ENCODE results near the gene ZNF438.

Gene ZNF438

GRCh38 chr10:30840395-30841050, 191.1 kb downstream of the ZNF438 start:
- DNase-seq, result no peak

DNA sequence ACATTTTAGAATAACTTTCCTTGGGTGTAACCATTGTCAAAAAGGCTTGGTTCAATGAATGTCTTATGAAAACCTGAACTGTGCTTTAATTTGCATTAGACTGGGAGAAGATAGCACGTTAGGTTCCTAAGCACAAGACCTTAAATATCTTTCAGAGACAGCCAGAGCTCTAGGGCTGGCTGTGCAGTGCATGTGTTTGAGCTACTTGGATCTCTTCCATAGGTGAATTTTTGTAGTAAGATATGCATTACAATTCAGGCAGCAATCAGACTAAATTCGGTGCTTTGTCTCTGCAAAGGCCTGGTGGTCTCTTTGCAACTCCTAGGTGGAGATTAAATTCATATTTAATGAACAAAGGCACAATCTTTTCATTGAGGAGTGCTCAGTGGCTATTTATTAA, 192.0 kb downstream of the ZNF438 start:
- no peak for DNase-seq

DNA sequence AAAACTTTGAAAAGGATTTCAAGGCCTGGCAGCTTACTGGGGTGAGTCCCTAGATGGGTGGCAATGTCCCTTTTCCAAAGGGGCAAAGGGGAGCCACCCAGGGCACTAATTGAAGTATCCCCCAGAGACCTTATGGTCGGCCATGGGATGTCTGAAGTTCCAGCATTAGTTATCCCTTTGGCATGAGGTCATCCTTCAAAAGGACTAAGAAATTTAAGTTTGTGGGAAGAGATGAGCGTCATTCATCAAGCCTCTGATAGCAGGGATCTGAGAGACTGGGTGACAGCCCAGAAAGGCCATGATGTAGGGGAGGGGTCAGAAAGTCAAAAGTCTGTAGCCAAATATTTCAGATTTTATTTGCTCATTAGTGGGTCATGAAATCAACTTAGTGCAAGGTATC, 195.3 kb downstream of the ZNF438 start:
- DNase-seq, result no peak

DNA sequence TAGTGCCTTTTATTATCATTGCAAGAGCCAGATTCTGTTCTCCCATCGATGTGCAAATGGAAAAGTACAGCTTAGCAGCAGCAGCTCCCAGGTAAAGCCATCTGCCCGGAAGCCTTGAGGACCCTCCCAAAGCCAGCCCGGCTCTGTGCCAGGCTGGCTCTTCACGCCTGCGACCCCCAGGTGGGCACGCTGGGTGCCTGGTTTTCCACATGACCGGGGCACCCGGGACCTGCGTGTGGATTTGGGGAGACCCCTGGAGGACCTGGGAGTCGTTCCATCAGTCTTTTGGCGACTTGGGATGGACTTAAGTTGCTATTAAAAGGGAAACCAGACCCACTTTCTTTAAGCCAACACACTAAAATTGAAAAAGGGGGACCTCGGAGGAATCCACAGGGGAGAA, 196.5 kb downstream of the ZNF438 start:
- no peak for DNase-seq

DNA sequence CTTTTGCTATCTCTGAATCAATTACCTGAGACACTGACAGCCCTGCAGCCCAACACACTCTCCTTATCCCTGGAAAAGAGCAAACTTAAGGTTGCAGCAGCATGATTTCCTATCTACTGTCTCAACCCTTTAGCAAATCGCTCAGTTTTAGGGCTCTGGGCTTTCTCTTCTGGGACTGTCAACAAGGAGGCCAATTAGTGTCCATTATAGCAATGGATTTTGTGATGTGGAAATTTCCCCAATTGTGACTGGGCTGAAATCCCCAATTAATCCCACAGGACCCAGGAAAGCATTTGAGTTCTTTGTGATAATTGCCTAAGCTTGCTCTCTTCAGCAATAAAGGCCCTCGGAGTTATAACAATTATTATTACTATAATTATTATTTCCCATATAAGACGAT, 197.0 kb downstream of the ZNF438 start:
- DNase-seq, result no peak

GRCh38 chr10:30834153-30834552, 197.5 kb downstream of the ZNF438 start:
- no peak for DNase-seq

GRCh38 chr10:30833628-30833970, 198.1 kb downstream of the ZNF438 start:
- no peak for DNase-seq

DNA sequence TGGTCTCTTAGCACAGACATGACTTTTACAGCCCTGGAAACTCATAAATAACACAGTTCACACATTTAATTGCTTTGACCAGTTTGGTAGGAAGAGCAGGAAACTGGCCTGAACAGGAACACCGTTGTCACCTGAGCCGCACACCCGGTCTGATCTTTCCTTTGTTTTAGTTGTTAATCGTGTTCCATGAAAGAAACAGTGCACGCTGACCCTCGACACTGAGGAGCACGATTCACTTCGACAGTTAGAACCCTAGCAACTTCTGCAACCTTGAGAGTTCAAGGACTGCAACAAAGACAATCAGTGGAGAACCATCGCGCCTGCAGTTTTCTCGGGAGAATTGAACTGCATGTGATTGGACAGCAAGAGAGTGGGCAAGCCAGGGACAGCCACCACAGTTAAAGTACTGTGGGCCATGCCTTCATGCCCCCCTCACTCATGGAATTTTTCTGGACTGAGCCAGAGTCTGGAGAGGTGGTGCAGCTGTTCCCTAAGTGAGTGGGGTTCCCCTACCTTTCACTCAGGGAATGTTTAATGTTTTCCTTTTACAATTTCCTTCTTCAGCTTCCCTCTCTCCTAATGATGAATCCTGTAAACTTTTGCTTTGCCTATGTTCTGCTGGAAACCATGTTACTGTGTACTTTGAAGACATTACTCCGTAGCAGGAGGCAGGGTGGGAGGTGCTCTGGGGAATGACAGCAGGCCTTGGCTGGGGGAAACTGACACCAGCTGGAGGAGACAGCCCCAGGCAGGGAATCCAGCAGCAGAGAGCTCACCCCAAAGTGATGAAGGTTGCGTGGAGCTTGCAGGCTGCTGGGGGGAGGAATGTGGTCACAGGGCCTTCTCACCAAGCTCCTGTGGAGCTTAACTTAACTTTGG, 198.7 kb downstream of the ZNF438 start:
- DNase-seq, result no peak

GRCh38 chr10:30832001-30832748, 199.5 kb downstream of the ZNF438 start:
- no peak for DNase-seq

GRCh38 chr10:30831426-30831825, 200.2 kb downstream of the ZNF438 start:
- DNase-seq, result no peak

DNA sequence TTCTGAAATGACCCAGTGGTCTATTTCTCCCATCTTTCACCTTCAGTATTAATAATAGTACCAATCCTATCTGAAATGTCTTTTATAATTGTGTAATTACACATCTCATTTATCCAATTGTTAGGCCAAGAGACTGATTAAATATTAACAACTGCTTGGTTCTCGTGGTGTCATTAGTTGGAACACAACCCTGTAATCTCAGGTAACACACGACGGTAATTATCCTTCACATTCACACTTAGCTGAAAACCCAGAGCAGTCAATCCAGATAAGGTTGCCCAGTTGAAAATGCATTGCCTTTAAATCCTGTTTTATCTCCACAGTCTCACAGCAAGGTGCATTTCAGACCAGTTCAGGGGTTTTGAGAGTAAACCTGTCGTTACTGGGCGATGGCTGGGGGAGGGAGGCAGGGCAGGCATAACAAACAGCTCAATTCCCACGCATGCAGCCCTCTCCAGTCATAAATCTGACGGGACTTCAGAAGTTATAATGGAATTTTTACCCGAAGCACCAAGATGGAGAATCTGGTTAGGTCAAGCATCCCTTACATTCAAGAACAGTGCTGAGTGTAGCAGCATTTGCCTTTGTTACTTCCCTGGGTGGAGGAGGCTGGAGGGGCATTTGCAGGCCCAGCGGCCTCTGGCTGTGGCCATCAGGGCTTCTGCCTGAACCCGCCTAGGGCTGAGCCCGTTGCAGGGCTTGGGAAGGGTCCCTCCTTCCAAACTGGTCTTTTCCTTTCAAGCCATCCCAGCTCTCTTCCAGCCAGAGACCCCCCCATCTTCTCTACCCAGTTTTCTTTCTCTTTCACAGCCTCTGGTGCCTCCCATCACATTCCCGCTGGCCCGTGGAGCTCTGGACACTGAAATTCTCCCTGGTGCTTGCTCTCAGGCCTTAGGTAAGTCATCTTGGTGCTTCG, 201.1 kb downstream of the ZNF438 start:
- DNase-seq, result no peak

DNA sequence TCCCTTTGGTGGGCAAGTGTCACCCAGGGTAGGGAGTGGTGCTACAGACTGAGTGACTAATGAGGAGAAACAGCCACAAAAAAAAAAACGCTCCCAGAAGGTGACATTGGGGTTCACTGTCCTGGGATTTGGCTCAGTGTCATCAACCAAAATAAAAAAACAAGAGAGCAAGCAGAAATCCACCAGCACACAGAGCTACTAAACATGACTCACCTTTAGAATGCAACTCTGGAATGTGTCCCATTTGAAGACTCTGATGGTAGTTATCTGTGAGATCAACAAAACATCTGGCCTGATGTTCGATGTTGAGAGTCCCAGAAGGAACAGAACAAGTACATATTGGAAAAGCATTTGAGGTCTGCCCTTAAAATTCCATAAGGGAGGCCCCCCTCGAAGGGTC, 201.8 kb downstream of the ZNF438 start:
- peak; percentile 46 for DNase-seq

DNA sequence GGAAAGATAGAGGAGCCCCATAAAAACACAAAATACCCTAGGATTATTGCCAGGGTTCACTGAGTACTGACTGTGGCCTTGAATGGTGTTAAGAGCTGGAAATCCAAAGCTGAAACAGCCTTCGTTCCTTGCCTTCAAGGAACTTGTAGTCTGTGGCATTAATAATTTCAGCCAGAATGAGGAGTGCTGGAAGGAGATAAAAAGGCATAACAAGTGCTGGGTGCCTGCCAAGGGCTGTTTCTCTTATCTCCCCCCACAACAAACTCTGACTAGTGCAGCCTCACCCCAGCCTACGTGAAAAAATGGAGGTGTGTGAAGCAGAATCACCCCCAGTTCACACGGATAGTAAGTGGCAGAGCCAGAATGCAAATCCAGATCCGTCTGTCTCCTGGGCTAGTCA, 203.0 kb downstream of the ZNF438 start:
- no peak for DNase-seq

- no peak for DNase-seq
These were observed 203.5 kb downstream of the ZNF438 start for GRCh38 chr10:30828164-30828563.

DNA sequence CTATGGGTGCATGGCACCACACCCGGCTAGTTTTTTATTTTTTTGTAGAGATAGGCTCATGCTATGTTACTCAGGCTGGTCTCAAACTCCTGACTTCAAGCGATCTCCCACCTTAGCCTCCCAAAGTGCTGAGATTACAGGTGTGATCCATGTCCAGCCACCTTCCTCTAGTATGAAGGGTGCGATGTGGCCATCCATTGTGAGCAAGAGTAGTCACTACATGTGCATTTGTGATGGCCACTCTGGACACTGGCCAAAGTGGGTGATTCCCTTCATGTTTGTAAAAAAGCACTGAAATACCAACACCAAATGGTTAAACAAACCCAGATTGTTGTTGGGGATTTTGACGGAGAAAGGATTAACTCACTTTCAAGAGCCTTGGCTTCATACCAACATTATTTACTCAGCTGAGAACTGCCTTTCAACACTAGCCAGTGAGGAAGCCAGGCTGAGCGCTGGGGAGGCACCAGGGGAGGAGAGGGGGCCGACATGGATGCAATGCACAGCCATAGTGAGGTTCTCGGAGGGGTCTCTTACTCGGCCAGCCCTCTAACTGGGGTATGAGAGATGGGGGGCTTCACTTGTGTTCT, 204.0 kb downstream of the ZNF438 start:
- no peak for DNase-seq

- DNase-seq, result no peak
These were observed 205.0 kb downstream of the ZNF438 start for GRCh38 chr10:30826679-30827078.

DNA sequence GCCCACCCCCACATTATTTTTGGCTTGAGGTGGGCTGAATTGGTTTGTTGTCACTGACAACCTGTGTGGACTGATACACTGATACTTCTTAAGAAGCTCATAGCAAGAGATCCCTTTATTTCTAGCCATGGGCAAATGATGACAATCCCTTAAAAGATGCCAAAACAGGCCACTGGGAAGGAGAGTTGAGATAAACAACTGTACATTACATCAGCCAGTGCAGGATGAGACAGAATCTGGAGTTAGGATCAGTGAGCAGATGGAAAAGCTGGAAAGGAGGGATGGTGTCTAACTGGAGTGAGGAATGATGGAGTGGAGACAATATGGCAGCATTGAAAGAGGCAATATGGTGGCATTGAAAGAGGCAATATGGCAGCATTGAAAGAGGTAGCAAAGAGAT, 206.2 kb downstream of the ZNF438 start:
- no peak for DNase-seq

DNA sequence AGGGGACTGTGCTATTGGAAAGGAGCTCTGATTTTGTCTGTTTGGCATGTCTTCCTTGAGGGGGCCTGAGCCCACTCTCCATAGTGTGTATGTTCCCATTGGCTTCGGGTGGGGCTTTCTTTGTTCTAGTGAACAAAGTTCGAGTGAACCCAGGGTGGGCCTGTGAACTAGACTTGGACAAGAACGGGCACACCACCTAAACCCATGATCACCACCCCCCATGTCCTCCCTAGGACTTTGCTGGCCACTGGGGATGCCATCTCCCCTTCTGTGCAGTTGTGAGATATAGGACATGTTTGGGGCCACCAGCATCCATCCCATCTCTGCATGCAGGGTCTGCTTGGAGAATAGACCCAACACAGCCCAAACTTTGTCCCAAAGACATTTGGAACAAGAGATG, 206.6 kb downstream of the ZNF438 start:
- DNase-seq, result no peak

GRCh38 chr10:30823651-30824050, 208.0 kb downstream of the ZNF438 start:
- DNase-seq, result no peak

GRCh38 chr10:30822693-30823465, 208.8 kb downstream of the ZNF438 start:
- DNase-seq, result no peak

- no peak for DNase-seq
These were observed 209.5 kb downstream of the ZNF438 start for GRCh38 chr10:30821994-30822692.
